IPS-20b (cell line): ENCODE results near the gene CDH26.
A peak's percentile ranks its signal among the peaks of the same experiment; 100 is the strongest.

ENCODE experiments used
- H3K27ac ChIP-seq: one replicate; pipeline ENCODE4 v1.5.1; 2013; ENCODE audit warnings: low read length
- H3K27me3 ChIP-seq: 2 replicates; pipeline ENCODE4 v1.6.1; 2013; ENCODE audit warnings: mild to moderate bottlenecking, low read length, inconsistent platforms; ENCODE audit not compliant: insufficient read depth
- H3K36me3 ChIP-seq: 2 replicates; pipeline ENCODE4 v1.6.1; 2013; ENCODE audit warnings: low read depth, mild to moderate bottlenecking, inconsistent platforms, low read length, moderate library complexity; ENCODE audit not compliant: insufficient read depth
- H3K4me1 ChIP-seq: 2 replicates; pipeline ENCODE4 v1.6.1; 2013; ENCODE audit warnings: mild to moderate bottlenecking, control low read depth, inconsistent platforms, low read length, moderate library complexity; ENCODE audit not compliant: insufficient read depth
- H3K4me3 ChIP-seq: 2 replicates; pipeline ENCODE4 v1.5.1; 2013; ENCODE audit warnings: mild to moderate bottlenecking, low read length, inconsistent platforms
- H3K9ac ChIP-seq: 2 replicates; pipeline ENCODE4 v1.6.1; 2013; ENCODE audit warnings: low read depth, mild to moderate bottlenecking, inconsistent platforms, low read length, moderate library complexity
- H3K9me3 ChIP-seq: 2 replicates; pipeline ENCODE4 v1.6.1; 2013; ENCODE audit warnings: mild to moderate bottlenecking, low read depth, low read length, inconsistent platforms; ENCODE audit not compliant: insufficient read depth

The CDH26 gene

DNA sequence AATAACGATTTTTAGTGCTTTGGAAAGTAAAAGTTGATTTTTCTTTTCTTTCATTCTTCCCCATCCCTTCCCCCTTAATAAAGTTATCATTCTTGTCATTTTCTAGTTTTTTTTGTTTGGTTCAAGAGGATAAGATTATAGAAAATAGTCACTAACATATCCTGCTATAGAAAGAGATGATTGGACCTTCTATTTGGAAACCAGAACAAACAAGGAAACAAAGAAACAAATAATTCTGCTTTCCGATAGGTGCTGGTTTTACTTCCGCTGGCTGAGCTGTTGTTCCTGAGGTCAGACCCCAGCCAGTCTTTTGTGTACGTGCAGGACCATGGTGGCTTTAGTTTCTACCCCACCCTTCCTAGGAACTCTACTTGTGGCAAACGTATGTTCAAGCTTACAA, at the start of gene CDH26:
Gene CDH26 (plus strand): TSS at position 301 of the 400 bp plus-strand sequence. CDS start 304 bp downstream, outside the sequence.
- Histone ChIP-seq H3K4me3 (no peak within 1 kb of the TSS), H3K36me3 (no peaks in the 10 kb centered on the region), H3K27ac (no peak within 1 kb of the TSS), H3K9me3 (no peaks in the 10 kb centered on the region), H3K27me3 (no peaks in the 10 kb centered on the region), H3K4me1 (no peaks in the 10 kb centered on the region), H3K9ac (no peak within 1 kb of the TSS)

DNA sequence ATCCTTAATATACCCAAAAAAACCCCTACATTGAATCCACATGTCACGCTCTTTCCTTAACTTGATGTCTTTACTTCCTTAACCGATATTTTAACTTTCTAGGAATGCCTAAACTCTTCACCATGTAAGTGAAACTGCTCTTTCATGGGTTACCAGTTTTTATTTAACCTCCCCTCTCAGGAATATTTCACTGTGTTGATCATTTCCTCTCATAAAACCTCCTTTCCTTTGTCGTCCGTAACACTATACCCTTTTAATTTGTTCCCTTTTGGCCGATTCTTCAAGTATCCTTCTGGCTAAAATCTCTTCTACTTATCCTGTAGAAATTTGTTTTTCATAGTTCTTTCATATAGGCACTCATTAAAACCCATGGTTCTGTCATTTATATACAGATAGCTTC, 49.4 kb upstream of the CDH26 start:
- Histone ChIP-seq H3K27ac (no peak overlapping the region), H3K9me3 (no peaks in the 10 kb centered on the region), H3K4me1 (no peaks in the 10 kb centered on the region), H3K36me3 (no peaks in the 10 kb centered on the region), H3K9ac (no peak overlapping the region), H3K4me3 (no peak overlapping the region), H3K27me3 (0 out of 2 replicates have a peak, but pooled peaks cover 7% of the 10 kb centered on the region)

DNA sequence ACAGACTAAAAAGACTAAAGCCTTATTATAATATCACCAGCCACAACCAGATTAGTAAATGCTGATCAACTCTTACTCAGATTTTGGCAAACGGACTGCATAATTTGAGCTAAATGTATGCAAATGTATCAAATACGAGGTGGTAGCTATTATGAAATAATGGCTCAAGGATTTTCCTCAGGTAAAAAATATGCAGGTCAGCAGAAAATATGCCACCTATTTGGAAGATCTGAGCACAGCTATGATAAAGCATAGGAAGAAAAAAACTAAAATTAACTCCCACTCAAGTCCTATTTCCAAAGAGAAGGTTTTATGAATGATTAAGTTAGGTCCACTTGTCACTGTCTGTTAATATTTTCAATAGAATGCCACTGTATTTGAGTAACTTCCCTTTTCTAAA, 47.2 kb upstream of the CDH26 start:
- H3K36me3 ChIP-seq: no peaks in the 10 kb centered on the region
- no peak overlapping the region for H3K9ac ChIP-seq
- no peaks in the 10 kb centered on the region for H3K4me1 ChIP-seq
- H3K27me3 ChIP-seq: no peaks in the 10 kb centered on the region
- H3K9me3 ChIP-seq: no peaks in the 10 kb centered on the region
- no peak overlapping the region for H3K27ac ChIP-seq
- H3K4me3 ChIP-seq: no peak overlapping the region

DNA sequence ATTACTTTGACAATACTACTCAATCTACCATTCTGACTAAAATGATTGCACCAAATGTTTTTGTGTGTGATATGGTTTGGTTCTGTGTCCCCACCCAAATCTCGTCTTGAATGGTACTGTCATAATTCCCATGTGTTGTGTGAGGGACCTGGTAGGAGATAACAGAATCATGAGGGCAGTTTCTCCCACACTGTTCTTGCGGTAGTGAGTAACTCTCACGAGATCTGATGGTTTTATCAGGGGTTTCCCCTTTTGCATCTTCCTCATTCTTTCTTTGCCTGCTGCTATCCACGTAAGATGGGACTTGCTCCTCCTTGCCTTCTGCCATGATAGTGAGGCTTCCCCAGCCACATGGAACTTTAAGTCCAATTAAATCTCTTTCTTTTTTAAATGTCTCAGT, 45.6 kb upstream of the CDH26 start:
- Histone ChIP-seq H3K9ac (no peak overlapping the region), H3K27me3 (no peaks in the 10 kb centered on the region), H3K4me1 (no peaks in the 10 kb centered on the region), H3K9me3 (no peaks in the 10 kb centered on the region), H3K36me3 (no peaks in the 10 kb centered on the region), H3K4me3 (no peak overlapping the region), H3K27ac (no peak overlapping the region)

DNA sequence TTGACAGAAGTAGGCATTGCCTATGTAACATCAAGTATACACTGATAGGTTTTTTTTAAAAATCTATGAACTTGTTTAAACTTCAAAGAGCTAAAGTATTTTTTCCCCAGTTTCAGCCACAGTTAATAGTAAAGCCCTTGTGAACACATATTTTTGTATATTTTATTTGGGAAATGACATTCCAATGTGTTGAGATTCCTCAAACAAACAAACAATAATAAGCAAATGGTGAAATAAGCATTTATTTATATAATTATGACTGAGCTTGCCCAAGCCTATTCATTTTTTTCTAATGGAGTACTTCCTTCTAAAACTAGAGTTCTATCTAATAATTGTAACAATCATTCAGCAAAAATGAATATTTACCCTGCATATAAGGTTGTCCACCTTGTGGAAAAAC, 37.3 kb upstream of the CDH26 start:
- Histone ChIP-seq H3K9ac (no peak overlapping the region), H3K27me3 (no peaks in the 10 kb centered on the region), H3K27ac (no peak overlapping the region), H3K36me3 (no peaks in the 10 kb centered on the region), H3K4me1 (no peaks in the 10 kb centered on the region), H3K9me3 (no peaks in the 10 kb centered on the region), H3K4me3 (no peak overlapping the region)

DNA sequence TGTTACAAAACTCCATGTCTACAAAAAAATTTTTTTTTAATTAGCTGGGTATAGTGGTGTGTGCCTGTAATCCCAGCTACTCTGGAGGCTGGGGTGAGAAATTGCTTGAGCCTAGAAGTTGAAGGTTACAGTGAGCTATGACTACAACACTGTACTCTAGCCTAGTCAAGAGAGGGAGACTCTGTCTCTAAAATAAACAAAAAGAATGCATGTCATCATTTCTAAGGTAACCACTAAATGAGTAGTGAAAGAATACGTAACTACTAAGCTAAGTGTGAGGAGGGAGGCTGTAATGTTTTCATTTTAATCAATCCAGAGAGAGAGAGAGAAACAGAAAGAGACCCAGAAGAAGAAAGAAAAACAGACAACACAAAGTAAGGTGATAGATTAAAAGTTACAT, 34.7 kb upstream of the CDH26 start:
- H3K9me3 ChIP-seq: no peaks in the 10 kb centered on the region
- H3K4me1 ChIP-seq: no peaks in the 10 kb centered on the region; the same call in 1 of the 2 replicates
- no peaks in the 10 kb centered on the region for H3K36me3 ChIP-seq
- H3K4me3 ChIP-seq: no peak overlapping the region
- H3K27ac ChIP-seq: no peak overlapping the region
- no peak overlapping the region for H3K9ac ChIP-seq
- H3K27me3 ChIP-seq: no peaks in the 10 kb centered on the region

DNA sequence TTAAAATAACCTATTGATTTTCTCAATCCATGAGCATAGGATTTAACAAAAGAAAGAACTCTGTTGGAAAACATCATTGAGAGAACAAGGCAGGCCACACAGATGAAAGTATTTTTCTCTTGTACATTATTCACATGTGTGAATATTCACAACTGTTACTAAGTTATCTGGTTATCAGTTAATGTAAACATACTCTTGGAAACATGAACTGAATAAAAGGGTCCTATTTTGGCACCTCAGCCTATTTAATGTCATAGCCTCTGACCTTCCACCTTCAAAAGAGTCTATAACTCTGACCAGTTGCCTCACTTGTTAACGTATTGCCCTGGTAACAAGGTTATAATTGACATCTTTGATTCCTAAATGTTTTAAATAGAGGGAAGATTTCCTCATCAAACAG, 32.9 kb upstream of the CDH26 start:
- H3K27me3 ChIP-seq: no peaks in the 10 kb centered on the region
- no peak overlapping the region for H3K27ac ChIP-seq
- H3K36me3 ChIP-seq: no peaks in the 10 kb centered on the region

DNA sequence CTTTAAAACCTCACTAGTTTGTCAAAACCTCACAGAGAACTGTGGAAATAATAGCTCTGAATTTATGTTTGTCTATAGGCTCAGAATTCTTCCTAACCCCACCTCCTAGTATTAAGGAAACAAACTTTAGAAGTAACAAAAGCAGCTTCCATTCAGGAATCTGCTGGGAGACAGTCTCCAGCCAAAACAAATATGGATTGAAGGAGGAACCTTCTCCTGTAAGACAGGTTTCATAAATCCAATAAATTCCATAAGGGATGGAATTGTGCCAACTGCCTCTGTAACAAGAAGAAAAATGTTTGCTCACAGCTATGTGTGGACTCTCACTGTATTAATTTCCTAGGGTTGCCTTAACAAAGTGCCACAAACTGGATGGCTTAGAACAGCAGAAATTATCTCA, 32.3 kb upstream of the CDH26 start:
- Histone ChIP-seq H3K9me3 (no peaks in the 10 kb centered on the region), H3K36me3 (no peaks in the 10 kb centered on the region), H3K4me1 (no peaks in the 10 kb centered on the region; the same call in 1 of the 2 replicates), H3K27me3 (no peaks in the 10 kb centered on the region), H3K9ac (no peak overlapping the region), H3K4me3 (no peak overlapping the region), H3K27ac (no peak overlapping the region)

More for the DNA sequence above, 32.9 kb upstream of the CDH26 start:
- Histone ChIP-seq H3K9ac (no peak overlapping the region), H3K4me1 (no peaks in the 10 kb centered on the region; the same call in 1 of the 2 replicates), H3K4me3 (no peak overlapping the region), H3K9me3 (no peaks in the 10 kb centered on the region)

DNA sequence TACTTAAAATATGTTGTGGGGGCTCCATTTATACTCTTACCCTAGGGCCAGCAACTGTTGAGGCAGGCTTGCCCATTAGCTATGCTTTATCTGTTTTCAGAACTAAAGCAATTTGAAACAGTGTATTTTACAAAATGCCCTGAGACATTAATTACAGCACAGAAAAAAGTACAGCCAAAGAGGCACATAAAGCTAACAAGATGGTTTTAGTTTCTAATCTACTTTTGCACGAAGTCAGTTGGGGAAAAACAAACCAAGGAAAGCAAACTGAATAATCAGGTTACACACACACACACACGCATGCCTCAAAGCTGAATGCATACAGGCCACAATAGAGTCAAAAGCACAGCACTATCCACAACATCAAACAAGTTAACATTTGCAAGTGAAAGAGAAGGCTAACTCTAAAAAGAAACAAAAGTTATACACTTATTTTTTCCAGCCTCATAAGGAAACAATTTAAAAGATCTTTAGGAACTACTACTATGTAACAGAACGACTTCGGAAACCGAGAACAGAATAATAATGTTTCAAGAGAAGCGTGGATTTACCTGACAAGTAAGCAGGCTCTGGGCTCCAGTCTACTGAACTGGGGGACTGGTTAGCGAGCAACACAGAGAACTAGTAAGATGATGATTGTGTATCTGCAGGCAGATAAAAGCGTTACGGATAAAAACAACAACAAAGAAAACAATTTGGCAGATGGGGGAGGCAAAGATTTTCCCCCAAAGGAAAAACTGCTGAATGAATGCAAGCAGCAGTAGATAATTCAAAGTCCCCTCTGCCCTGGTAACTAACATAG, 26.5 kb upstream of the CDH26 start:
- Histone ChIP-seq H3K27me3 (peaks cover 29% of the 10 kb centered on the region), H3K9ac (no peak overlapping the region), H3K4me3 (no peak overlapping the region), H3K9me3 (no peaks in the 10 kb centered on the region), H3K27ac (no peak overlapping the region), H3K36me3 (no peaks in the 10 kb centered on the region), H3K4me1 (no peaks in the 10 kb centered on the region; the same call in 1 of the 2 replicates)

DNA sequence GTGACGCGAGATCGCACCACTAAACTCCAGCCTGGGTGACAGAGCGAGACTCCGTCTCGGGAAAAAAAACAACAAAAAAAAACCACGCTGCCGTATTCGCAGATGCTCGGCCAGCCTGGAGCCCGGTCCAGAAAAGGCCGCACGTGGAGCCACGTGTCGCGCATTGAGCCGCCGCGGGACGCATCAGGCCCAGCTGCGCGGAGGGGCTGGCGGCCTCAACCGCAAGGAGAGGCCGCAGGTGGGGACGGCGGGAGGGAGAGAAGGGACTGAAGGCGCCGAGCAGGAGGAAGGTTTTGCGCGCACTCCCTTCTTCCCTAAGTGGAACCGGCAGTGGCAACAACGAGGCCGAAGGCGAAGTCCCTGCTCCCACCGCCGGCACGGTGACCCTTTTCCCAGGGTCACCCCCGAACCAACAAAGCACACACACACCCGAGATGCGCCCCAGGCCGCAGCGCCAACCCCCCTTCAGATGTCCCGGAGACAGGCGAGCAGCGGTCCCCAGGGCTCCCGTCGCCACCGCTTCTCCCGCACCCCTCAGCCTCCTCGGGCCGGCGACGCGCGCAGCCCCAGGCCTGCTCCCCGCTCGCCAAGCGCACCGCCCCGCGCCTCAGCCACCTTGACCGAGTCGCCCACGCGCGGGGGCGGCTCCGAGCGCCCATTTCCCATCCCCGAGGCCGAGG, 25.5 kb upstream of the CDH26 start:
- no peak overlapping the region for H3K27ac ChIP-seq
- H3K27me3 ChIP-seq: peaks cover 35% of the 10 kb centered on the region
- no peaks in the 10 kb centered on the region for H3K36me3 ChIP-seq
- H3K9me3 ChIP-seq: no peaks in the 10 kb centered on the region
- no peak overlapping the region for H3K4me3 ChIP-seq
- no peaks in the 10 kb centered on the region; the same call in 1 of the 2 replicates for H3K4me1 ChIP-seq
- no peak overlapping the region for H3K9ac ChIP-seq

DNA sequence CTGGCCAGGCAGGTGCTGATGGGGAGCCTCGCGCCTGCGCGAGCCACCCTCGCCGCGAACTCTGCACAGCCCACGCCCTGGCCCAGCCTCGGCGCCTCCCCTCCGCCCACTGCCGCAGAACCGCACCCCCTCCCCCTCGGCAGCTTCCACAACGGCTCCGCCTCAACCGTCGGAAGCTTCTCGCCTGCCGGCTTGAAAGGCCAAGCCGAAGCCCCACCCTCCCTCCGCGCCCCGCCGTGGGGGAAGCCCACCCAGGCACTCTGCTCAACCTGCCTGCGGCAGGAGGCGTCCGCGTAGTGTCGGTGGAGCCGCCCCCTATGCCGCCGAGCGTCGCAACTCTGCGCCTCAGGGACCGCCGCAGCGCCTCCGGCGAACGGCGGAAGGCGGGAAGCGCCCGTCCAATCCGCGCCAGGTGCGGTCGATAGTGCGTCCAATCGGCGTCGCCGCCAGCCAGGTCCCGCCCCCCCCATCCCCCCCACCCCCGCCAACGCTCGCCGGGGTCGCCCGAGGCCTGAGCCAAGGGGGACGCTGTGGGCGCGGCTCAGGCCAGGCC, 24.9 kb upstream of the CDH26 start, which contains the start of gene SYCP2:
Gene SYCP2 (minus strand): TSS at position 342 of the 553 bp plus-strand sequence. CDS start 11,224 bp downstream, outside the sequence.
- H3K36me3 ChIP-seq: no peaks in the 10 kb centered on the region
- H3K27me3 ChIP-seq: peaks cover 41% of the 10 kb centered on the region
- H3K4me1 ChIP-seq: no peaks in the 10 kb centered on the region
- H3K4me3 ChIP-seq: peak within 1 kb of the TSS; percentile 54
- no peaks in the 10 kb centered on the region for H3K9me3 ChIP-seq
- no peak within 1 kb of the TSS for H3K27ac ChIP-seq
- no peak within 1 kb of the TSS for H3K9ac ChIP-seq
